ENCODE measurements around the gene AP5S1. TPM values are rescaled to one million over a fixed set of nuclear protein-coding genes. Genes with fewer than 3 reads are reported as not detected.

AP5S1 gene
- polyA plus RNA-seq, 1 of the 3 experiments (the other 2 are of a cell fraction), result 10.3 TPM

DNA sequence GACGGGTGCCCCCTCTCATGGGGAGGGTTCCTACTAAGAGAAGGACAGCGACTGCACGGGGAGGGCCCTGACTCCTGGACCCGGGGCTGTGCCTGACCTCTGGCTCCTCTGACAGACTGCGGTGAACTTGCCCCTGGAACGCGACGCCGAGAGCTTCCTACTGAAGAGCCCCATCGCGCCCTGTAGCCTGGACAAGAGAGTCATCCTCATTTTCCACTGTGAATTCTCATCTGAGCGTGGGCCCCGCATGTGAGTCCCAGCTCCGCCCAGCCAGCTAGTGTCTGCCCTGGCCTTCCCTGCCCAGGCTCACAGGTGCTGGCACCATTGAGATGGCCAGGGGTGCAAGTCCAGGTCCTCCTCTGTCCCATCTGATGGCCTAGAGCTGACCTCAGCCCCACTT lies 17.1 kb upstream of the AP5S1 start:
- H3K4me1 ChIP-seq (ENCODE audit: control insufficient read depth in 1 of 2, insufficient read depth in 2 of 2, low read depth in 1 of 2, low read length in 1 of 2), result peaks cover 36 to 39% of the 10 kb centered on the region in 2 experiments; a peak in 3 of 4 replicates
- CTCF ChIA-PET, result no interaction called here
- peaks cover 26% of the 10 kb centered on the region for H3K79me2 ChIP-seq (ENCODE audit: insufficient read depth)
- H3K27me3 ChIP-seq (ENCODE audit: insufficient read depth), result no peaks in the 10 kb centered on the region
- 91% methylated on average over 9 of the region's 14 CpGs for WGBS (ENCODE audit: low lambda C conversion rate)
- TF ChIP-seq NRF1 (IDR thresholded peaks at IDR 0.05; ENCODE audit: low read depth, low read length), result no peak
- no peak overlapping the region for H2AFZ ChIP-seq (ENCODE audit: low read depth)
- H3K4me3 ChIP-seq (ENCODE audit: low read depth in 2 of 2, low read length in 1 of 2), result no peak overlapping the region
- no peak overlapping the region for H3K9ac ChIP-seq
- no peak overlapping the region for H3K27ac ChIP-seq (ENCODE audit: low read depth in 2 of 2, low read length in 1 of 2)
- H3K36me3 ChIP-seq (replicated peaks in 1 of 2; ENCODE audit: control insufficient read depth in 1 of 2, insufficient read depth in 2 of 2, low read length in 1 of 2), result peaks cover 21 to 42% of the 10 kb centered on the region in 2 experiments
- no peaks in the 10 kb centered on the region for H3K9me3 ChIP-seq
- POLR2A ChIA-PET, result interaction anchor here (0.9 kb wide), 1 partner anchor 15 kb away, joined by 5 read pairs; no protein-coding TSS in a partner anchor
- H4K20me1 ChIP-seq (ENCODE audit: insufficient read depth), result no peaks in the 10 kb centered on the region
- H3K4me2 ChIP-seq, result no peak overlapping the region
- H3K9me2 ChIP-seq, result no peaks in the 10 kb centered on the region
- peaks cover 37% of the 10 kb centered on the region for H3F3A ChIP-seq (replicated peaks; ENCODE audit: insufficient read depth)
- no peak for DNase-seq

DNA sequence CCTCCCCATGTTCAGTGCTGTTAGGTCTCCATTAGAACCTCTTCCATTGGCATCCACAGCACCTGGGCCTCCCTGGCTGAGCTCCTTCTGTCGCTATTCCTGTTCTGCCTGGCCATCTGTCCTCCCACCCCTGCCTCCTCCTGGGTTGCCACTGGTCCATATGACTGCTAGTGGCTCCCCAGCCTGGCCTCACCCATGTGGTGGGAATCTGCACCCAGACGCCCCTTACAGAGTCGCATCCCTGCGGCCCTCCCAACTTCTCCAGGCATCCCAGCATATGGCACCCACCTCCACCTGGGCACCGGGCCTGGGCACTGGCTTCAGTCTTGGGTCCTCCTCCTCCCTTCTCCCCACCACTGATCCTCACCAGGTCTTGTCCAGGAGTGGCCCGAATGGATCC lies 16.5 kb upstream of the AP5S1 start:
- Histone ChIP-seq H3K9me3 (no peaks in the 10 kb centered on the region), H3K79me2 (ENCODE audit: insufficient read depth) (peaks cover 23% of the 10 kb centered on the region), H3K36me3 (replicated peaks in 1 of 2; ENCODE audit: control insufficient read depth in 1 of 2, insufficient read depth in 2 of 2, low read length in 1 of 2) (peaks cover 15 to 37% of the 10 kb centered on the region in 2 experiments), H3F3A (replicated peaks; ENCODE audit: insufficient read depth) (peaks cover 42% of the 10 kb centered on the region), H3K9ac (no peak overlapping the region), H3K4me3 (ENCODE audit: low read depth in 2 of 2, low read length in 1 of 2) (no peak overlapping the region), H3K4me2 (no peak overlapping the region), H3K27me3 (ENCODE audit: insufficient read depth) (no peaks in the 10 kb centered on the region), H3K27ac (ENCODE audit: low read depth in 2 of 2, low read length in 1 of 2) (no peak overlapping the region), H3K4me1 (ENCODE audit: control insufficient read depth in 1 of 2, insufficient read depth in 2 of 2, low read depth in 1 of 2, low read length in 1 of 2) (peaks cover 33 to 36% of the 10 kb centered on the region in 2 experiments; a peak in 3 of 4 replicates), H4K20me1 (ENCODE audit: insufficient read depth) (no peaks in the 10 kb centered on the region), H2AFZ (ENCODE audit: low read depth) (no peak overlapping the region), H3K9me2 (no peaks in the 10 kb centered on the region)
- 87% methylated on average over 6 of the region's 6 CpGs for WGBS (ENCODE audit: low lambda C conversion rate)
- no peak for DNase-seq
- CTCF ChIA-PET, result interaction anchor here (0.6 kb wide), 1 partner anchor 9 kb away, joined by 3 read pairs; no protein-coding TSS in a partner anchor
- POLR2A ChIA-PET, result interaction anchor here (0.9 kb wide), 1 partner anchor 15 kb away, joined by 5 read pairs; no protein-coding TSS in a partner anchor
- TF ChIP-seq SMC3 (IDR thresholded peaks at IDR 0.05; ENCODE audit: low read depth, low read length) (no peak), TCF12 (IDR thresholded peaks at IDR 0.05) (no peak), FOSL2 (IDR thresholded peaks at IDR 0.05; ENCODE audit: borderline replicate concordance, low read depth) (no peak), NFIC (IDR thresholded peaks at IDR 0.05; ENCODE audit: borderline replicate concordance) (no peak), NRF1 (IDR thresholded peaks at IDR 0.05; ENCODE audit: low read depth, low read length) (no peak), POLR2AphosphoS5 (IDR thresholded peaks at IDR 0.05; ENCODE audit: low read depth, low read length) (no peak), YY1 (IDR thresholded peaks at IDR 0.05; ENCODE audit: low read depth) (no peak), ELF1 (IDR thresholded peaks at IDR 0.05) (no peak), EZH2phosphoT487 (IDR thresholded peaks at IDR 0.05; ENCODE audit: borderline replicate concordance, low read depth) (no peak), CHD2 (IDR thresholded peaks at IDR 0.05; ENCODE audit: low read length, partially characterized antibody) (no peak), RAD21 (IDR thresholded peaks at IDR 0.05; ENCODE audit: low read length) (no peak)
- TF ChIP-seq, protein P1, sequence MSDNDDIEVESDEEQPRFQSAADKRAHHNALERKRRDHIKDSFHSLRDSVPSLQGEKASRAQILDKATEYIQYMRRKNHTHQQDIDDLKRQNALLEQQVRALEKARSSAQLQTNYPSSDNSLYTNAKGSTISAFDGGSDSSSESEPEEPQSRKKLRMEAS (IDR thresholded peaks at IDR 0.05; ENCODE audit: low read depth), result no peak
- TF ChIP-seq, protein P2, sequence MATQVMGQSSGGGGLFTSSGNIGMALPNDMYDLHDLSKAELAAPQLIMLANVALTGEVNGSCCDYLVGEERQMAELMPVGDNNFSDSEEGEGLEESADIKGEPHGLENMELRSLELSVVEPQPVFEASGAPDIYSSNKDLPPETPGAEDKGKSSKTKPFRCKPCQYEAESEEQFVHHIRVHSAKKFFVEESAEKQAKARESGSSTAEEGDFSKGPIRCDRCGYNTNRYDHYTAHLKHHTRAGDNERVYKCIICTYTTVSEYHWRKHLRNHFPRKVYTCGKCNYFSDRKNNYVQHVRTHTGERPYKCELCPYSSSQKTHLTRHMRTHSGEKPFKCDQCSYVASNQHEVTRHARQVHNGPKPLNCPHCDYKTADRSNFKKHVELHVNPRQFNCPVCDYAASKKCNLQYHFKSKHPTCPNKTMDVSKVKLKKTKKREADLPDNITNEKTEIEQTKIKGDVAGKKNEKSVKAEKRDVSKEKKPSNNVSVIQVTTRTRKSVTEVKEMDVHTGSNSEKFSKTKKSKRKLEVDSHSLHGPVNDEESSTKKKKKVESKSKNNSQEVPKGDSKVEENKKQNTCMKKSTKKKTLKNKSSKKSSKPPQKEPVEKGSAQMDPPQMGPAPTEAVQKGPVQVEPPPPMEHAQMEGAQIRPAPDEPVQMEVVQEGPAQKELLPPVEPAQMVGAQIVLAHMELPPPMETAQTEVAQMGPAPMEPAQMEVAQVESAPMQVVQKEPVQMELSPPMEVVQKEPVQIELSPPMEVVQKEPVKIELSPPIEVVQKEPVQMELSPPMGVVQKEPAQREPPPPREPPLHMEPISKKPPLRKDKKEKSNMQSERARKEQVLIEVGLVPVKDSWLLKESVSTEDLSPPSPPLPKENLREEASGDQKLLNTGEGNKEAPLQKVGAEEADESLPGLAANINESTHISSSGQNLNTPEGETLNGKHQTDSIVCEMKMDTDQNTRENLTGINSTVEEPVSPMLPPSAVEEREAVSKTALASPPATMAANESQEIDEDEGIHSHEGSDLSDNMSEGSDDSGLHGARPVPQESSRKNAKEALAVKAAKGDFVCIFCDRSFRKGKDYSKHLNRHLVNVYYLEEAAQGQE (IDR thresholded peaks at IDR 0.05; ENCODE audit: low read depth, low read length), result no peak
- TF ChIP-seq, protein P3, sequence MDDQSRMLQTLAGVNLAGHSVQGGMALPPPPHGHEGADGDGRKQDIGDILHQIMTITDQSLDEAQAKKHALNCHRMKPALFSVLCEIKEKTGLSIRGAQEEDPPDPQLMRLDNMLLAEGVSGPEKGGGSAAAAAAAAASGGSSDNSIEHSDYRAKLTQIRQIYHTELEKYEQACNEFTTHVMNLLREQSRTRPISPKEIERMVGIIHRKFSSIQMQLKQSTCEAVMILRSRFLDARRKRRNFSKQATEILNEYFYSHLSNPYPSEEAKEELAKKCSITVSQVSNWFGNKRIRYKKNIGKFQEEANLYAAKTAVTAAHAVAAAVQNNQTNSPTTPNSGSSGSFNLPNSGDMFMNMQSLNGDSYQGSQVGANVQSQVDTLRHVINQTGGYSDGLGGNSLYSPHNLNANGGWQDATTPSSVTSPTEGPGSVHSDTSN (IDR thresholded peaks at IDR 0.05), result no peak
- TF ChIP-seq, protein P4, sequence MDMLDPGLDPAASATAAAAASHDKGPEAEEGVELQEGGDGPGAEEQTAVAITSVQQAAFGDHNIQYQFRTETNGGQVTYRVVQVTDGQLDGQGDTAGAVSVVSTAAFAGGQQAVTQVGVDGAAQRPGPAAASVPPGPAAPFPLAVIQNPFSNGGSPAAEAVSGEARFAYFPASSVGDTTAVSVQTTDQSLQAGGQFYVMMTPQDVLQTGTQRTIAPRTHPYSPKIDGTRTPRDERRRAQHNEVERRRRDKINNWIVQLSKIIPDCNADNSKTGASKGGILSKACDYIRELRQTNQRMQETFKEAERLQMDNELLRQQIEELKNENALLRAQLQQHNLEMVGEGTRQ (IDR thresholded peaks at IDR 0.05; ENCODE audit: borderline replicate concordance, low read depth, low read length), result no peak
- TF ChIP-seq, protein P5, sequence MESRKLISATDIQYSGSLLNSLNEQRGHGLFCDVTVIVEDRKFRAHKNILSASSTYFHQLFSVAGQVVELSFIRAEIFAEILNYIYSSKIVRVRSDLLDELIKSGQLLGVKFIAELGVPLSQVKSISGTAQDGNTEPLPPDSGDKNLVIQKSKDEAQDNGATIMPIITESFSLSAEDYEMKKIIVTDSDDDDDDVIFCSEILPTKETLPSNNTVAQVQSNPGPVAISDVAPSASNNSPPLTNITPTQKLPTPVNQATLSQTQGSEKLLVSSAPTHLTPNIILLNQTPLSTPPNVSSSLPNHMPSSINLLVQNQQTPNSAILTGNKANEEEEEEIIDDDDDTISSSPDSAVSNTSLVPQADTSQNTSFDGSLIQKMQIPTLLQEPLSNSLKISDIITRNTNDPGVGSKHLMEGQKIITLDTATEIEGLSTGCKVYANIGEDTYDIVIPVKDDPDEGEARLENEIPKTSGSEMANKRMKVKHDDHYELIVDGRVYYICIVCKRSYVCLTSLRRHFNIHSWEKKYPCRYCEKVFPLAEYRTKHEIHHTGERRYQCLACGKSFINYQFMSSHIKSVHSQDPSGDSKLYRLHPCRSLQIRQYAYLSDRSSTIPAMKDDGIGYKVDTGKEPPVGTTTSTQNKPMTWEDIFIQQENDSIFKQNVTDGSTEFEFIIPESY (IDR thresholded peaks at IDR 0.05; ENCODE audit: borderline replicate concordance, low read depth), result no peak
- TF ChIP-seq, protein P6, sequence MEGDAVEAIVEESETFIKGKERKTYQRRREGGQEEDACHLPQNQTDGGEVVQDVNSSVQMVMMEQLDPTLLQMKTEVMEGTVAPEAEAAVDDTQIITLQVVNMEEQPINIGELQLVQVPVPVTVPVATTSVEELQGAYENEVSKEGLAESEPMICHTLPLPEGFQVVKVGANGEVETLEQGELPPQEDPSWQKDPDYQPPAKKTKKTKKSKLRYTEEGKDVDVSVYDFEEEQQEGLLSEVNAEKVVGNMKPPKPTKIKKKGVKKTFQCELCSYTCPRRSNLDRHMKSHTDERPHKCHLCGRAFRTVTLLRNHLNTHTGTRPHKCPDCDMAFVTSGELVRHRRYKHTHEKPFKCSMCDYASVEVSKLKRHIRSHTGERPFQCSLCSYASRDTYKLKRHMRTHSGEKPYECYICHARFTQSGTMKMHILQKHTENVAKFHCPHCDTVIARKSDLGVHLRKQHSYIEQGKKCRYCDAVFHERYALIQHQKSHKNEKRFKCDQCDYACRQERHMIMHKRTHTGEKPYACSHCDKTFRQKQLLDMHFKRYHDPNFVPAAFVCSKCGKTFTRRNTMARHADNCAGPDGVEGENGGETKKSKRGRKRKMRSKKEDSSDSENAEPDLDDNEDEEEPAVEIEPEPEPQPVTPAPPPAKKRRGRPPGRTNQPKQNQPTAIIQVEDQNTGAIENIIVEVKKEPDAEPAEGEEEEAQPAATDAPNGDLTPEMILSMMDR (IDR thresholded peaks at IDR 0.05), result no peak

Measured in SK-N-SH (cell line).